HepG2 (cell line): ENCODE data around the gene BRAF. TPM values are rescaled to one million over a fixed set of nuclear protein-coding genes. Genes with fewer than 3 reads are reported as not detected.

Source experiments
- ATAC-seq: fragments of 200-7000 bp; cut with Tn5 transposase; 3 replicates; pipeline ENCODE4 v1.9.1; 2020; ENCODE audit warnings: mild to moderate bottlenecking, moderate library complexity
- BruUV-seq: library from RNA; stranded (reverse); fragments of 400-500 nt; replicated peaks from 2 replicates; lab custom pipeline; 2021; lab: Mats Ljungman, UMichigan
- CTCF ChIA-PET: fragments of 300-600 bp; formaldehyde crosslinking; extraction: SDS; loops from one replicate; lab custom pipeline; 2021; ENCODE audit warnings: low total read pairs, inconsistent platforms, low intra/inter-chr PET ratio; lab: Yijun Ruan, JAX
- POLR2A ChIA-PET: fragments of 350-600 bp; sonication (Branson Sonifier 250); formaldehyde crosslinking; loops from one replicate; lab custom pipeline; 2020; ENCODE audit warnings: antibody characterized with exemption, inconsistent platforms; lab: Yijun Ruan, JAX
- DNase-seq: peaks from one replicate; pipeline ENCODE4 v3.0.0-alpha.2; 2015; ENCODE audit warnings: low spot score
- FAIRE-seq: peaks from 3 replicates; lab custom pipeline; 2011; peaks lifted over from hg19 to GRCh38; lab: Jason Lieb, UNC
- H2AFZ ChIP-seq: one replicate; pipeline ENCODE4 v1.6.1; 2011; ENCODE audit warnings: low read length, inconsistent platforms
- H3K27ac ChIP-seq: fragments of 300-600 bp; 3 replicates; pipeline ENCODE4 v1.8.0; 2011; ENCODE audit warnings: mixed run types, mild to moderate bottlenecking, mixed read lengths, low read length, inconsistent platforms; ENCODE audit not compliant: insufficient read depth; ENCODE audit errors: extremely low read length
- H3K27me3 ChIP-seq, 2 experiments: fragments of 200-600 bp in 1 of 2; 2 replicates in 1 of 2; 3 replicates in 1 of 2; pipeline versions ENCODE4 v1.6.0 to v1.8.0; 2011; ENCODE audit warnings: low read length in 2 of 2, mild to moderate bottlenecking in 2 of 2, moderate library complexity in 2 of 2, inconsistent platforms in 1 of 2; ENCODE audit not compliant: insufficient read depth in 2 of 2, control insufficient read depth in 1 of 2
- H3K36me3 ChIP-seq, 2 experiments: fragments of 200-600 bp in 1 of 2; replicated peaks in 1 of 2; 2 replicates in 1 of 2; 3 replicates in 1 of 2; pipeline versions ENCODE4 v1.5.1 to v1.8.0; 2011; ENCODE audit warnings: low read length in 2 of 2, inconsistent platforms in 1 of 2; ENCODE audit not compliant: insufficient read depth in 2 of 2, control insufficient read depth in 1 of 2
- H3K4me1 ChIP-seq: 2 replicates; pipeline ENCODE4 v1.5.1; 2012; ENCODE audit warnings: low read length, inconsistent platforms; ENCODE audit not compliant: insufficient read depth
- H3K4me2 ChIP-seq: 2 replicates; pipeline ENCODE4 v1.6.0; 2011; ENCODE audit warnings: low read depth, low read length, inconsistent platforms
- H3K4me3 ChIP-seq, 3 experiments: fragments of 200-600 bp in 1 of 3; sonication (generic), shearing (Covaris generic) in 1 of 3; replicated peaks in 1 of 3; 2 replicates each; pipeline ENCODE4 v1.5.1; 2011 to 2016; ENCODE audit warnings: low read length in 3 of 3, inconsistent platforms in 2 of 3, low read depth in 2 of 3, mild to moderate bottlenecking in 2 of 3, control low read depth in 1 of 3, mixed read lengths in 1 of 3; ENCODE audit not compliant: insufficient read depth in 1 of 3
- H3K79me2 ChIP-seq: one replicate; pipeline ENCODE4 v1.6.1; 2011; ENCODE audit warnings: low read length, inconsistent platforms; ENCODE audit not compliant: insufficient read depth
- H3K9ac ChIP-seq: 2 replicates; pipeline ENCODE4 v1.6.0; 2011; ENCODE audit warnings: mild to moderate bottlenecking, low read depth, low read length, inconsistent platforms; ENCODE audit not compliant: insufficient read depth
- H3K9me3 ChIP-seq: 2 replicates; pipeline ENCODE4 v1.5.1; 2012; ENCODE audit warnings: mild to moderate bottlenecking, low read length
- H4K20me1 ChIP-seq: 2 replicates; pipeline ENCODE4 v1.6.0; 2011; ENCODE audit warnings: inconsistent platforms, mild to moderate bottlenecking, low read length, moderate library complexity; ENCODE audit not compliant: insufficient read depth
- NBN ChIP-seq: fragments of 450-650 bp; conservative IDR thresholded peaks from 2 replicates; pipeline ENCODE4 v1.6.1; 2017
- NCOA5 ChIP-seq: sonication (generic); formaldehyde crosslinking; IDR thresholded peaks from 2 replicates; pipeline ENCODE4 v1.4.0; 2020; ENCODE audit warnings: missing genetic modification reagents
- SOX5 ChIP-seq: IDR thresholded peaks from 2 replicates; pipeline ENCODE4 v1.6.1; 2016; ENCODE audit warnings: borderline replicate concordance
- ZBTB33 ChIP-seq: sonication (generic); formaldehyde crosslinking; IDR thresholded peaks from 2 replicates; pipeline ENCODE4 v1.4.0; 2020; ENCODE audit warnings: missing genetic modification reagents
- ZBTB39 ChIP-seq: sonication (generic); formaldehyde crosslinking; IDR thresholded peaks from 2 replicates; pipeline ENCODE4 v1.5.0; 2020; ENCODE audit warnings: missing genetic modification reagents
- WGBS: methylation state at CpG from one replicate; pipeline ENCODE4 v1.1.6; 2017; ENCODE audit warnings: low lambda C conversion rate; 5-methylcytosine and 5-hydroxymethylcytosine counted together
- in situ Hi-C: cut with HindIII; loops from 2 replicates; pipeline ENCODE4 v1.10.0; 2017; ENCODE audit warnings: low pct_unique_long_range_greater_than_20kb; ENCODE audit not compliant: extremely low pct_ligation_motif_present
- intact Hi-C: fragments of 100-400 bp; cut with micrococcal nuclease; formaldehyde crosslinking; loops from one replicate; pipeline ENCODE4 v1.10.0; 2022; ENCODE audit not compliant: unreplicated experiment
- polyA plus RNA-seq, 8 experiments: library from polyadenylated mRNA; depleted of rRNA in 3 of 8; stranded (reverse) in 7 of 8; unstranded in 1 of 8; fragments of >200 nt; fragmentation: Illumina TruSeq in 4 of 8; extraction: Trizol in 4 of 8; gene quantifications; 2 replicates each; pipeline versions ENCODE4 v1.2.1 to v1.2.3, GENCODE V29; 2011 to 2016; ENCODE audit warnings: low read depth in 4 of 8, missing spikeins in 1 of 8, mixed read lengths in 1 of 8; ENCODE audit not compliant: insufficient read depth in 1 of 8
- total RNA-seq, 5 experiments: library from RNA; depleted of rRNA; stranded (reverse); fragments of >200 nt; fragmentation: Illumina TruSeq; extraction: Trizol; gene quantifications; 2 replicates each; pipeline ENCODE4 v1.2.3, GENCODE V29; 2016; ENCODE audit warnings: low read depth in 1 of 5

BRAF gene
- total and polyA plus RNA-seq, 2 of the 13 experiments (the other 11 are each of a cell fraction or from before 2014, with no cell fraction given): 12.5 to 13.4 TPM

DNA sequence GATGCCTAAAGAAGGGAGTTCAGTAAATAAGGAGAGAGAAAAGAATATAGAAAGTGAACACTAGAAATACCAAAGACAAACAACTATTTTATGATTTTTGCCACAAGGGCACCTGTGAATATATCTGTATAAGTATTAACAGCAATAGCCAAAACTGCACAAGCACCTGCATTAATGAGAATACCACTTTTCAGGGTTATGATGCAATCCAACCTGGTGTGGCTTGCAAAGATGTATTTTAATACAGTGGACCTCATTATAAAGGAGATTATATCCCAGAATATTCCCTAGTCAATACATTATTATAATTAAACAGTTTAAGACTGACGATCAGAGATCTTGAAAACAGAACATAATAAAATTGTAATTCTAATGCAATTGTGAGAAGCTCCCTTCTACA, 4.0 kb downstream of the BRAF start (continued):
- TF ChIP-seq ZBTB39 (CRISPR knock-in tag): no peak

- no peak overlapping the region for H3K27ac ChIP-seq
- TF ChIP-seq ZBTB33 (CRISPR knock-in tag) (peak; percentile 92), NBN (no peak), NCOA5 (CRISPR knock-in tag) (no peak), SOX5 (CRISPR knock-in tag) (no peak)
- intact Hi-C loops: no loop called here
- no peak for FAIRE-seq
- H4K20me1 ChIP-seq: peaks cover 6% of the 10 kb centered on the region; the same call in 1 of the 2 replicates
- no peaks in the 10 kb centered on the region for H3K9me3 ChIP-seq
- no peak overlapping the region for H3K4me3 ChIP-seq
- H3K79me2 ChIP-seq: peaks cover 89% of the 10 kb centered on the region
- no TSS peak for BruUV-seq
- no peak overlapping the region for H2AFZ ChIP-seq
- in situ Hi-C loops: no loop called here
- no peak overlapping the region for H3K4me2 ChIP-seq
- ATAC-seq: no peak
- WGBS: 98% methylated on average over 6 of the region's 6 CpGs
- POLR2A ChIA-PET: no interaction called here
- peaks cover 48% of the 10 kb centered on the region for H3K4me1 ChIP-seq
- CTCF ChIA-PET: no interaction called here
- H3K36me3 ChIP-seq: no peaks in the 10 kb centered on the region
- H3K27me3 ChIP-seq: no peaks in the 10 kb centered on the region
- H3K9ac ChIP-seq: no peak overlapping the region
- no peak for DNase-seq
Measured at GRCh38 chr7:140918236-140918635, 6.5 kb downstream of the BRAF start.
